Kidney (tissue), 14 donors: ENCODE measurements around the gene HIVEP3. TPM values are rescaled to one million over a fixed set of nuclear protein-coding genes. Genes with fewer than 3 reads are reported as not detected.

Source experiments
- DNase-seq, 5 donors: peaks; one replicate each; pipeline ENCODE4 v3.0.0-alpha.2; 2013 to 2020
- FAIRE-seq: peaks from 2 replicates; lab custom pipeline; 2012; peaks lifted over from hg19 to GRCh38; lab: Jason Lieb, UNC
- H3K27ac ChIP-seq, 2 donors: one replicate each; pipeline ENCODE4 v1.7.0; 2013; ENCODE audit warnings: low read depth in 2 of 2, low read length in 2 of 2, inconsistent platforms in 1 of 2
- H3K27me3 ChIP-seq: one replicate; pipeline ENCODE4 v1.7.1; 2013; ENCODE audit warnings: low read length, inconsistent platforms; ENCODE audit not compliant: control insufficient read depth, insufficient read depth
- H3K36me3 ChIP-seq, 3 donors: one replicate each; pipeline versions ENCODE4 v1.7.0 to v1.7.1; 2013; ENCODE audit warnings: low read length in 3 of 3, control low read depth in 1 of 3, inconsistent platforms in 1 of 3; ENCODE audit not compliant: insufficient read depth in 3 of 3, control insufficient read depth in 2 of 3
- H3K4me1 ChIP-seq, 3 donors: one replicate each; pipeline versions ENCODE4 v1.7.0 to v1.7.1; 2013; ENCODE audit warnings: low read length in 3 of 3, inconsistent platforms in 1 of 3, low read depth in 1 of 3; ENCODE audit not compliant: control insufficient read depth in 2 of 3, insufficient read depth in 2 of 3
- H3K4me3 ChIP-seq, 3 donors: one replicate each; pipeline versions ENCODE4 v1.7.0 to v1.8.1; 2013; ENCODE audit warnings: low read length in 3 of 3, control low read depth in 1 of 3, inconsistent platforms in 1 of 3
- H3K9ac ChIP-seq, 3 donors: one replicate each; pipeline versions ENCODE4 v1.7.0 to v1.7.1; 2013; ENCODE audit warnings: low read length in 3 of 3, control low read depth in 1 of 3, inconsistent platforms in 1 of 3
- H3K9me3 ChIP-seq, 3 donors: one replicate each; pipeline versions ENCODE4 v1.7.0 to v1.7.1; 2013; ENCODE audit warnings: low read length in 3 of 3, control low read depth in 1 of 3, inconsistent platforms in 1 of 3; ENCODE audit not compliant: control insufficient read depth in 2 of 3, insufficient read depth in 1 of 3
- CTCF ChIP-seq: IDR thresholded peaks from 3 replicates; pipeline ENCODE4 v1.5.1; 2012; ENCODE audit warnings: mild to moderate bottlenecking, moderate library complexity, borderline replicate concordance; ENCODE audit not compliant: insufficient read depth; ENCODE audit errors: extremely low read depth
- intact Hi-C: fragments of 100-400 bp; cut with DNase I; formaldehyde crosslinking; loops from one replicate; pipeline ENCODE4 v1.11.1; 2022
- polyA plus RNA-seq: library from polyadenylated mRNA; stranded (reverse); fragments of 350-450 nt; fragmentation: Illumina TruSeq; extraction: RNeasy Lipid Tissue Mini Kit (QIAGEN cat#74804); gene quantifications from one replicate; pipeline ENCODE4 v1.2.3, GENCODE V29; 2014; ENCODE audit warnings: low read depth, low replicate concordance; ENCODE audit not compliant: insufficient read depth
- total RNA-seq: library from RNA; stranded (reverse); fragmentation: NEBNext Ultra II Directional; extraction: Animal tissue kit (Norgen Biotek cat#: 25700); gene quantifications from one replicate; pipeline ENCODE4 v1.2.1, GENCODE V29; 2021
- donor health status: control.
- donor health status: control.
- donor health status: control.
- donor health status: control.
- donor health status: control.
- donor health status: DM: yes; HTN: yes; CAD: no.
- donor health status: Normal renal cell carcinoma (clear cell type).

Gene HIVEP3
- total and polyA plus RNA-seq, 2 donors from 2014 or later, result 3.5 to 11.0 TPM

- DNase-seq (peak in 1 of 5 donors; percentile 21), FAIRE-seq (no peak)
- no peak for TF ChIP-seq CTCF
- Histone ChIP-seq H3K9ac (no peak overlapping the region), H3K27me3 (no peaks in the 10 kb centered on the region), H3K4me1 (no peaks in the 10 kb centered on the region), H3K9me3 (no peaks in the 10 kb centered on the region), H3K36me3 (no peaks in the 10 kb centered on the region), H3K4me3 (no peak overlapping the region), H3K27ac (no peak overlapping the region)
- intact Hi-C loops, result no loop called here
These were observed 310.5 kb downstream of the HIVEP3 start for GRCh38 chr1:41608211-41608610.

- Histone ChIP-seq H3K9ac (no peak overlapping the region), H3K27ac (no peak overlapping the region), H3K27me3 (no peaks in the 10 kb centered on the region), H3K4me3 (no peak overlapping the region), H3K9me3 (no peaks in the 10 kb centered on the region), H3K4me1 (no peaks in the 10 kb centered on the region), H3K36me3 (no peaks in the 10 kb centered on the region)
- no peak for TF ChIP-seq CTCF
- intact Hi-C loops, result no loop called here
- no peak for DNase-seq
- FAIRE-seq, result no peak
These were observed 310.9 kb downstream of the HIVEP3 start for GRCh38 chr1:41607808-41608207.

GRCh38 chr1:41599912-41600311, 318.8 kb downstream of the HIVEP3 start:
- H3K27ac ChIP-seq, result no peak overlapping the region
- TF ChIP-seq CTCF, result peak; percentile 26
- H3K9me3 ChIP-seq, result no peaks in the 10 kb centered on the region
- H3K4me3 ChIP-seq, result no peak overlapping the region
- no peaks in the 10 kb centered on the region for H3K4me1 ChIP-seq
- no peaks in the 10 kb centered on the region for H3K36me3 ChIP-seq
- intact Hi-C loops, result no loop called here
- DNase-seq, result peak in 2 of 5 donors; percentile 29 to 31
- H3K27me3 ChIP-seq, result no peaks in the 10 kb centered on the region
- no peak overlapping the region for H3K9ac ChIP-seq
- FAIRE-seq, result no peak

- Histone ChIP-seq H3K9ac (no peak overlapping the region), H3K9me3 (no peaks in the 10 kb centered on the region), H3K27ac (no peak overlapping the region), H3K4me1 (no peaks in the 10 kb centered on the region), H3K36me3 (no peaks in the 10 kb centered on the region), H3K27me3 (no peaks in the 10 kb centered on the region), H3K4me3 (no peak overlapping the region)
- DNase-seq (no peak), FAIRE-seq (no peak)
- intact Hi-C loops, result no loop called here
- no peak for TF ChIP-seq CTCF
These were observed 320.4 kb downstream of the HIVEP3 start for GRCh38 chr1:41598325-41598724.
